HAP-1 (cell line): ENCODE data around the gene C3orf22.

Source experiments
- DNase-seq, 2 experiments: peaks; one replicate each; pipeline ENCODE4 v3.0.0-alpha.2; 2016 to 2020; ENCODE audit warnings: low spot score in 2 of 2
- H3K27me3 ChIP-seq: fragments of 250-450 bp; sonication (Bioruptor Pico); 2 replicates; pipeline ENCODE4 v1.5.1; 2020; ENCODE audit warnings: low read depth, mild to moderate bottlenecking, moderate library complexity
- H3K36me3 ChIP-seq: fragments of 250-450 bp; sonication (Bioruptor Pico); replicated peaks from 2 replicates; pipeline ENCODE4 v1.5.1; 2020; ENCODE audit warnings: mild to moderate bottlenecking
- H3K4me1 ChIP-seq: fragments of 250-450 bp; sonication (Bioruptor Pico); 2 replicates; pipeline ENCODE4 v1.5.1; 2020; ENCODE audit warnings: mild to moderate bottlenecking
- H3K4me3 ChIP-seq: fragments of 250-450 bp; sonication (Bioruptor Pico); 2 replicates; pipeline ENCODE4 v1.5.1; 2020; ENCODE audit warnings: mild to moderate bottlenecking, moderate library complexity
- H3K9me3 ChIP-seq: fragments of 250-450 bp; sonication (Bioruptor Pico); 2 replicates; pipeline ENCODE4 v1.5.1; 2020; ENCODE audit warnings: mild to moderate bottlenecking, moderate library complexity
- in situ Hi-C: fragments of 300-500 bp; cut with MboI; formaldehyde crosslinking; loops from 3 replicates; pipeline ENCODE4 v1.14.3; 2020; ENCODE audit warnings: low sequenced_read_pairs, inconsistent platforms, mixed read lengths

C3orf22 gene

GRCh38 chr3:126552688-126553283 is 5.9 kb downstream of the C3orf22 start:
- H3K36me3 ChIP-seq: no peaks in the 10 kb centered on the region
- H3K9me3 ChIP-seq: no peaks in the 10 kb centered on the region
- no peaks in the 10 kb centered on the region for H3K27me3 ChIP-seq
- no peak overlapping the region for H3K4me3 ChIP-seq
- peaks cover 6% of the 10 kb centered on the region for H3K4me1 ChIP-seq
- in situ Hi-C loops: no loop called here
- peak in 1 of 2 experiments; percentile 4 for DNase-seq

DNA sequence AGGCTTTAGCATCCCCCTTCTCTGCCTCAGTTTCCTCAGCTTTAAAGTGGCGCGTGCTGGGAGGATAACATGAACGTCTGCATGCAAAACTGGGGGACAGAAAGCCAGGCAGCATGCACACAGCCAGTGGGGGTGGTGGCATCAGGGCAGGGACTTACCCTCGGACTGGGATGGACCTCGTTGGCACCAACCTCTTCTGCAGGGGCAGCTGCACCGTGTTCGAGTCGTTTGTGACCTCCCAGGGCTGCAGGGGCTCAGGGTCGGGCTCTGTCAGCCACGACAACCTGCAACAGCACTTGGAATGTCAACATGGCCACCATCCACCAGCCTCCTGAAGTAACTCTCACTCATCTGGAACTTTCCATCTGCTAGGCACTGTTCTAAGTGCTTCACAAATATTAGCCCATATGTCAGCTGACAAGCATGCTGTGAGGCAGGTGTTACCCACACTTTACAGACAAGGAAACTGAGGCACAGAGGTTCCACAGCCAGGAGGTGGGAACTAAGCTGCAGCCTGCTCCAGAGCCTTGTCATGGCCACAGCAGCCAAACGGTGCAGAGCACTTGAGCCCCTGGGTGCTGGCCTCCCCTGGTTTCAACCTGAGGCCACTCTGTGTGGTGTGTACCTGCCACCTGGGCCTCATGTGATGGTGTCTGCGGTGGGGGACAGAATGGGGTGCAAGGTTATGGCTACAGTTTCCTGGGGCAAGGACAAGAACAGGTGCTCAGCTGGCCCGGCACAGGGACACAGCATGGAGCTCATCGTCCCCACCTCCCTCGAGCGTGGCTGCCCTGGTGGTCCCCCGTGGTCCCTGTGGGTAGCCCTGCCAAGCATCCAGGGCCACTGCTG is 6.7 kb downstream of the C3orf22 start:
- H3K4me3 ChIP-seq: no peak overlapping the region
- peak in 1 of 2 experiments; percentile 1 for DNase-seq
- H3K4me1 ChIP-seq: peaks cover 6% of the 10 kb centered on the region
- in situ Hi-C loops: no loop called here
- no peaks in the 10 kb centered on the region for H3K36me3 ChIP-seq
- no peaks in the 10 kb centered on the region for H3K9me3 ChIP-seq
- H3K27me3 ChIP-seq: no peaks in the 10 kb centered on the region

- peaks cover 6% of the 10 kb centered on the region for H3K4me1 ChIP-seq
- H3K27me3 ChIP-seq: no peaks in the 10 kb centered on the region
- no peaks in the 10 kb centered on the region for H3K36me3 ChIP-seq
- H3K4me3 ChIP-seq: no peak overlapping the region
- no peaks in the 10 kb centered on the region for H3K9me3 ChIP-seq
- DNase-seq: peak in 1 of 2 experiments; percentile 6
- in situ Hi-C loops: no loop called here
Measured at GRCh38 chr3:126551121-126551838, 7.5 kb downstream of the C3orf22 start.

- in situ Hi-C loops: no loop called here
- no peak overlapping the region for H3K4me3 ChIP-seq
- H3K4me1 ChIP-seq: peaks cover 6% of the 10 kb centered on the region
- no peaks in the 10 kb centered on the region for H3K36me3 ChIP-seq
- H3K27me3 ChIP-seq: no peaks in the 10 kb centered on the region
- H3K9me3 ChIP-seq: no peaks in the 10 kb centered on the region
- no peak for DNase-seq
Measured at GRCh38 chr3:126550488-126551051, 8.2 kb downstream of the C3orf22 start.

- in situ Hi-C loops: no loop called here
- peak in 1 of 2 experiments; percentile 6 for DNase-seq
- H3K4me1 ChIP-seq: peaks cover 6% of the 10 kb centered on the region
- no peak overlapping the region for H3K4me3 ChIP-seq
- H3K36me3 ChIP-seq: no peaks in the 10 kb centered on the region
- H3K9me3 ChIP-seq: no peaks in the 10 kb centered on the region
- H3K27me3 ChIP-seq: no peaks in the 10 kb centered on the region
Measured at GRCh38 chr3:126549861-126550487, 8.8 kb downstream of the C3orf22 start.

DNA sequence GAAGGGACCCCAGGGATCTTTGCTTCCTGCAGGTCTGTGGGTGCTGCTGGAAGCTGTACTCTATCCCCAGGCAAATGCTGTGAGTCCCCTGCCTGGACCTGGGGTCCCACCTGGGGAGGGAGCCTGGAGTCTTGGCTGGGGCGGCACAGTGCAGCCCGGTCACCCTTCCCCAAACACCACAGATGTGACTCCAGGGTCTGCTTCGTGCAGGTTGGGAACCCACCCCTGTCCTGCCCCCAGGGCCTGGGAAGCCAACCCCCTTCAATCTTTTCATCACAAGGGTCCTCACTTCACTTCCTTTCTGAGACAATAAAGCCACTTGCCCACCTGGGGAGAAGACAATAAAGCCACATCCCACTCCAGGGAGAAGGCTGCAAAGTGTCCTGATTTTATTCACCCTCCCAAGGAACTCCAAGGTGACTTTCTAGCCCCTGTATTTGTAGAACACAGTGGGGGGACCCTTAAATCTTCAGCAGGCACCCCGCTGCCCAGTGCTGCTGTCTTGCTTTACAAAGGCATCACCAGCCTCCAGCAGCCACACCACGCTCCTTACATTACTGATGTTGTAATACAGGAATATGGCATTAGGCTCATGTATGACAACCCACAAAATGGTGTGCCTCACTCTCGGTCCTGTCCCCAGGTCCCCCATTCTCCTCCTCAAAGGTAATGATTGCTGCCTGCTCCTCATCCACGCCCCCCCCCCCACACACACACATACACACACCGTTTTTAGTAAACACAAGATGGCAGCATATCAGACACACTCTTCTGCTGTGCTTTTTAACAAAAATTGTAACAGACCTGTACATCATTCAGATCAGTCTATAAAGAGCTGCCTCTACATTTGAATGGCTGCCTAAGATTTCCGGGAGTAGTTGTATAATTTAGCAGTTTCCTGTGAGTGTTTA is 9.9 kb downstream of the C3orf22 start:
- no peaks in the 10 kb centered on the region for H3K27me3 ChIP-seq
- H3K4me3 ChIP-seq: no peak overlapping the region
- DNase-seq: peak in 1 of 2 experiments; percentile 8
- in situ Hi-C loops: no loop called here
- H3K9me3 ChIP-seq: no peaks in the 10 kb centered on the region
- H3K4me1 ChIP-seq: peaks cover 4% of the 10 kb centered on the region
- H3K36me3 ChIP-seq: no peaks in the 10 kb centered on the region

DNA sequence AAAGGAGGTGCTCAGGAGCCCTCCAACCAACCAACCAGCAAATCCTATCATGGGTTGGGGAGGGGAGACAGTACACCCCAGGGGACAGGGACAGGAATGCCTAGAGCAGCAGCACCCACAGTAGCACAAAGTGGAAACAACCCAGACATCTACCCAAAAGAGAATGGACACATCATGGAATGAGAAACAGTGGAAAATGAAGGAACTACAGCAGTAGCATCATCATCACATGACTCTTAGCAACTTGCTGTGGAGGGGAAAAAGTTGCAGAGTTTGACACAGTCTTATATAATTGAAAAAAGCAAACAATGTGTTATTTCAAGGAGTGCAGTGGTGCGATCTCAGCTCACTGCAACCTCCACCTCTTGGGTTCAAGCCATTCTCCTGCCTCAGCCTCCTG is 11.0 kb downstream of the C3orf22 start:
- peak in 1 of 2 experiments; percentile 1 for DNase-seq
- Histone ChIP-seq H3K27me3 (no peaks in the 10 kb centered on the region), H3K9me3 (no peaks in the 10 kb centered on the region), H3K36me3 (no peaks in the 10 kb centered on the region), H3K4me1 (no peaks in the 10 kb centered on the region), H3K4me3 (no peak overlapping the region)
- in situ Hi-C loops: no loop called here

GRCh38 chr3:126546549-126547239 is 12.0 kb downstream of the C3orf22 start:
- H3K4me1 ChIP-seq: no peaks in the 10 kb centered on the region
- no peak overlapping the region for H3K4me3 ChIP-seq
- no peaks in the 10 kb centered on the region for H3K36me3 ChIP-seq
- no peaks in the 10 kb centered on the region for H3K27me3 ChIP-seq
- peak in 1 of 2 experiments; percentile 3 for DNase-seq
- H3K9me3 ChIP-seq: no peaks in the 10 kb centered on the region
- in situ Hi-C loops: no loop called here

- Histone ChIP-seq H3K9me3 (no peaks in the 10 kb centered on the region), H3K27me3 (no peaks in the 10 kb centered on the region), H3K36me3 (no peaks in the 10 kb centered on the region), H3K4me3 (no peak overlapping the region), H3K4me1 (no peaks in the 10 kb centered on the region)
- no peak for DNase-seq
- in situ Hi-C loops: no loop called here
Measured at GRCh38 chr3:126546013-126546412, 12.7 kb downstream of the C3orf22 start.

GRCh38 chr3:126545544-126545943 is 13.2 kb downstream of the C3orf22 start:
- Histone ChIP-seq H3K36me3 (no peaks in the 10 kb centered on the region), H3K27me3 (no peaks in the 10 kb centered on the region), H3K4me3 (no peak overlapping the region), H3K9me3 (no peaks in the 10 kb centered on the region), H3K4me1 (no peaks in the 10 kb centered on the region)
- in situ Hi-C loops: no loop called here
- peak in 1 of 2 experiments; percentile 5 for DNase-seq

DNA sequence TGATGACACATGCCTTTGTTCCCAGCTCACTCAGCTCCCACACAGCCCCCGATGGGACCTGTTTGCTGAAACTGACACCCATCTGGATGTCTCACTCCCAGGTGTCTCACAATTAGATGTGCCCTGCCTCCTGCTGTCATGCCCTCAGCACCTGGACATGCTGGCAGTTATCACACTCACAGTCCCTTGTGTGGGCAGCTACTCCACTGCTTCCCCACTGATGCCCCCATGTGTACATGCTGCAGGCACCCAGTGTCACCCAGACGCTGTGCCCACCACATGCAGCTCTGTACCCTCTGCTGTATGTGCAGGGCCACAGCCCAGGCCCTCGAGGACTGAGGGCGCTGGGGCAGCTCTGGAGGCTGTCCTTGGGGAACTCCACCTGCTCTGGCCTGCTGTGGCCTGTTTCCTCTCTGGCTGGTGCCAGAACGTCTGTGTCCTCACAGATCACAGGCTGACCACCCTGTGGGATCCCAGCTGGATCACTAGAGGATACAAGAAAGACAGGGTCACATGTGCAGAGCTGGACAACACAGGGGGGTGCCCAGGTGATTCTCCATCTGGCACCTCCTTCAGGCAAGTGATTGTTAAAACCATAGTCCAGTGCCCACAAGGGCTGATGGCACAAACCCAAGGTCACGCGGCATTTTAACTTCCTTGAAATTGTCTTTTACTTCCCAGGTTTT is 14.0 kb downstream of the C3orf22 start:
- Histone ChIP-seq H3K9me3 (no peaks in the 10 kb centered on the region), H3K4me1 (no peaks in the 10 kb centered on the region), H3K36me3 (no peaks in the 10 kb centered on the region), H3K27me3 (no peaks in the 10 kb centered on the region), H3K4me3 (no peak overlapping the region)
- peak in 1 of 2 experiments; percentile 5 for DNase-seq
- in situ Hi-C loops: no loop called here
